Pancreas (tissue), 10 donors: ENCODE measurements around the gene SHROOM3. TPM values are rescaled to one million over a fixed set of nuclear protein-coding genes. Genes with fewer than 3 reads are reported as not detected.

Experiments
- ATAC-seq, 4 donors: fragments of 200-7000 bp; cut with Tn5 transposase; one replicate each; pipeline versions ENCODE4 v1.8.0 to v1.9.1; 2020; ENCODE audit warnings: mild to moderate bottlenecking in 4 of 4, moderate library complexity in 4 of 4
- DNase-seq, 6 donors: peaks; one replicate each; pipeline ENCODE4 v3.0.0-alpha.2; 2020
- FAIRE-seq: peaks from 2 replicates; lab custom pipeline; 2012; peaks lifted over from hg19 to GRCh38; lab: Jason Lieb, UNC
- H3K27ac ChIP-seq, 4 donors: fragments of 200-600 bp; sonication (generic); 1 replicate in 3 of 4; 2 replicates in 1 of 4; pipeline versions ENCODE4 v1.5.0 to v1.8.0; 2020
- H3K27me3 ChIP-seq, 4 donors: fragments of 200-600 bp; one replicate each; pipeline ENCODE4 v1.8.0; 2021
- H3K36me3 ChIP-seq, 3 donors: fragments of 200-600 bp; sonication (generic) in 1 of 3; one replicate each; pipeline versions ENCODE4 v1.5.0 to v1.8.0; 2020 to 2021
- H3K4me1 ChIP-seq, 3 donors: fragments of 200-600 bp; one replicate each; pipeline ENCODE4 v1.8.0; 2021
- H3K4me3 ChIP-seq, 4 donors: fragments of 200-600 bp; sonication (generic) in 2 of 4; one replicate each; pipeline versions ENCODE4 v1.5.0 to v1.8.0; 2020 to 2021
- H3K9me3 ChIP-seq, 4 donors: fragments of 200-600 bp; one replicate each; pipeline ENCODE4 v1.8.0; 2021
- CTCF ChIP-seq, 4 donors: fragments of 200-600 bp; sonication (generic) in 3 of 4; IDR thresholded peaks; one replicate each; pipeline versions ENCODE4 v1.5.0 to v1.8.0; 2021; ENCODE audit warnings: antibody characterized with exemption in 4 of 4
- WGBS, 2 donors: extraction: QIAGEN DNeasy Blood & Tissue Kit; methylation state at CpG; one replicate each; pipeline ENCODE4 v1.1.7; 2013; 5-methylcytosine and 5-hydroxymethylcytosine counted together
- intact Hi-C, 3 donors: fragments of 100-400 bp; cut with DNase I; formaldehyde crosslinking; loops; one replicate each; pipeline versions ENCODE4 v1.11.1 to v1.14.2; 2022
- polyA plus RNA-seq, 2 donors: library from polyadenylated mRNA; stranded (reverse); fragments of 200-250 nt; gene quantifications; one replicate each; pipeline ENCODE4 v1.2.3, GENCODE V29; 2013
- total RNA-seq, 6 donors: library from RNA; stranded (reverse); fragmentation: NEBNext Ultra II Directional in 4 of 6; extraction: Animal tissue kit (Norgen Biotek cat#: 25700) in 4 of 6; gene quantifications; one replicate each; pipeline versions ENCODE4 v1.2.1 to v1.2.4, GENCODE V29; 2021 to 2023
- donor health status: healthy with polysubstance abuse.
- donor health status: DM: no; HTN: no; CAD: no; lungs with moderate emphysema.
- donor health status: DM: no; HTN: no; CAD: no.
- donor health status: control.
- donor health status: control.
- donor health status: Bipolar disorder and iron deficiency.
- donor health status: DM: yes; HTN: yes; CAD: no.
- donor health status: DM: no; HTN: no; CAD: no.
- donor health status: DM: no; HTN: no; CAD: no.
- donor health status: DM: yes; HTN: yes; CAD: no.

SHROOM3 gene
- total RNA-seq, result 10 to 100 TPM; 11.7 to 43.5 (median 21.3) TPM
- polyA plus RNA-seq, result 1 to 10 TPM; 6.2 to 8.7 TPM

GRCh38 chr4:76434901-76435527 is at the start of gene SHROOM3:
TSS of gene SHROOM3 (plus strand) at chr4:76435229. CDS start at chr4:76436053, 824 bp downstream.
- H3K27ac ChIP-seq, result no peak within 1 kb of the TSS
- FAIRE-seq (no peak), ATAC-seq (peak in 3 of 4 donors; percentile 22 to 42 (median 37)), DNase-seq (no peak)
- no peak within 1 kb of the TSS for H3K4me3 ChIP-seq
- H3K36me3 ChIP-seq, result no peaks in the 10 kb centered on the region
- no peaks in the 10 kb centered on the region for H3K27me3 ChIP-seq
- no peaks in the 10 kb centered on the region for H3K9me3 ChIP-seq
- 42 to 45% methylated on average over 9 of the region's 9 CpGs for WGBS, 2 donors
- intact Hi-C loops, result loop anchor here in 2 of 3 donors (5.0 kb wide), 1 partner anchor 67 kb away; no protein-coding TSS in a partner anchor
- no peak for TF ChIP-seq CTCF (IDR thresholded peaks at IDR 0.05)
- H3K4me1 ChIP-seq, result peaks cover 0 to 4% (median 0%) of the 10 kb centered on the region in 3 donors

- 85 to 90% methylated on average over 6 of the region's 6 CpGs for WGBS, 2 donors
- ATAC-seq (no peak), FAIRE-seq (no peak), DNase-seq (no peak)
- Histone ChIP-seq H3K9me3 (no peaks in the 10 kb centered on the region), H3K4me3 (no peak overlapping the region), H3K27ac (no peak overlapping the region), H3K27me3 (no peaks in the 10 kb centered on the region), H3K4me1 (no peaks in the 10 kb centered on the region), H3K36me3 (no peaks in the 10 kb centered on the region)
- intact Hi-C loops, result loop anchor here in 1 of 3 donors (10.0 kb wide), 1 partner anchor 201 kb away; no protein-coding TSS in a partner anchor
- TF ChIP-seq CTCF (IDR thresholded peaks at IDR 0.05), result no peak
Measured at GRCh38 chr4:76385974-76386373, 49.1 kb upstream of the SHROOM3 start.

GRCh38 chr4:76386566-76387305 is 48.3 kb upstream of the SHROOM3 start:
- FAIRE-seq, result no peak
- peak in 1 of 4 donors; percentile 22 for ATAC-seq
- no peaks in the 10 kb centered on the region for H3K9me3 ChIP-seq
- H3K4me1 ChIP-seq, result no peaks in the 10 kb centered on the region
- no peaks in the 10 kb centered on the region for H3K36me3 ChIP-seq
- H3K27ac ChIP-seq, result no peak overlapping the region
- no peak overlapping the region for H3K4me3 ChIP-seq
- intact Hi-C loops, result loop anchor here in 1 of 3 donors (10.0 kb wide), 1 partner anchor 202 kb away; no protein-coding TSS in a partner anchor
- TF ChIP-seq CTCF (IDR thresholded peaks at IDR 0.05), result no peak
- no peaks in the 10 kb centered on the region for H3K27me3 ChIP-seq
- 88 to 89% methylated on average over 6 of the region's 6 CpGs for WGBS, 2 donors
- no peak for DNase-seq

GRCh38 chr4:76388160-76388908 is 46.7 kb upstream of the SHROOM3 start:
- Histone ChIP-seq H3K4me1 (no peaks in the 10 kb centered on the region), H3K4me3 (no peak overlapping the region), H3K27me3 (no peaks in the 10 kb centered on the region), H3K36me3 (no peaks in the 10 kb centered on the region), H3K27ac (no peak overlapping the region), H3K9me3 (no peaks in the 10 kb centered on the region)
- FAIRE-seq (no peak), DNase-seq (no peak), ATAC-seq (peak in 1 of 4 donors; percentile 59)
- intact Hi-C loops, result loop anchor here in 1 of 3 donors (10.0 kb wide), 1 partner anchor 204 kb away; no protein-coding TSS in a partner anchor
- WGBS, 2 donors, result 71 to 78% methylated on average over 3 of the region's 3 CpGs
- no peak for TF ChIP-seq CTCF (IDR thresholded peaks at IDR 0.05)
